HFFc6 (cell line): ENCODE data around the gene TGFB2. TPM values are rescaled to one million over a fixed set of nuclear protein-coding genes. Genes with fewer than 3 reads are reported as not detected.

Experiments
- DNase-seq: peaks from one replicate; pipeline ENCODE4 v3.0.0-alpha.2; 2018
- H3K27ac Mint-ChIP-seq: 2 replicates; pipeline ENCODE4 v1.8.0; 2020; ENCODE audit warnings: mild to moderate bottlenecking, mixed read lengths
- H3K27me3 Mint-ChIP-seq: 2 replicates; pipeline ENCODE4 v1.8.0; 2021; ENCODE audit warnings: mild to moderate bottlenecking, moderate library complexity, mixed read lengths; ENCODE audit not compliant: insufficient read depth
- H3K36me3 Mint-ChIP-seq: 2 replicates; pipeline ENCODE4 v1.8.0; 2021; ENCODE audit warnings: low read depth, mixed read lengths
- H3K4me1 Mint-ChIP-seq: 2 replicates; pipeline ENCODE4 v1.8.0; 2020; ENCODE audit warnings: low read depth, mixed read lengths
- H3K4me3 Mint-ChIP-seq: 2 replicates; pipeline ENCODE4 v1.8.0; 2020; ENCODE audit warnings: mild to moderate bottlenecking, moderate library complexity, mixed read lengths
- H3K9me3 Mint-ChIP-seq: 2 replicates; pipeline ENCODE4 v1.8.0; 2020; ENCODE audit warnings: mild to moderate bottlenecking, mixed read lengths
- total RNA-seq, 6 experiments: library from RNA; stranded (reverse); fragmentation: NEBNext Ultra II Directional; extraction: Animal tissue kit (Norgen Biotek cat#: 25700); gene quantifications; 2 replicates in 1 of 6; 3 replicates in 5 of 6; pipeline ENCODE4 v1.2.3, GENCODE V29; 2021
- TF ChIP-seq, protein P1 (sequence below): fragments of 200-600 bp; sonication (generic); IDR thresholded peaks from 2 replicates; pipeline ENCODE4 v1.5.0; 2021; ENCODE audit warnings: antibody characterized with exemption, mild to moderate bottlenecking

The TGFB2 gene
- total RNA-seq, 6 experiments from 2014 or later: 2.0 to 11.8 (median 2.5) TPM

- Mint-ChIP-seq H3K4me3 (no peak overlapping the region), H3K4me1 (peaks cover 11% of the 10 kb centered on the region)
Observed at GRCh38 chr1:218401998-218402785, 57.1 kb downstream of the TGFB2 start.

DNA sequence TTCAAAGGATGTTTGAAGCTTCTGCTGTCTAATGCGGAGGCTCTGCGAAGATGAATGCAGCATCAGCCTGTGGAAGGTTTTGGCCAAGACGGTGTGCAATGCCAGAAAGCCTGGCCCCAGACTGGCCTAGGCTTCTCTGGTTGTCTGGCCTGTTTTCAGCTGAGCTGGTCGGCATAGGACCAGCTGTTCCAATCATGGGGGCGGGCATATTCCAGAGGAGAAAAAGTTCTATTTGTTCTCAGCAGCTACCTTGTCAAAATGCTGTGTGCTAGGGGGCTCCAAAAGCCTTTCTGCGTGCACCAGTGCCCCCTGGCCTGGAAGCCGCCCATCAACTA is 57.6 kb downstream of the TGFB2 start:
- H3K36me3 Mint-ChIP-seq: peaks cover 16% of the 10 kb centered on the region; the same call in 1 of the 2 replicates
- no peak overlapping the region; the same call in 1 of the 2 replicates for H3K27ac Mint-ChIP-seq
- H3K4me1 Mint-ChIP-seq: peaks cover 7% of the 10 kb centered on the region
- no peak overlapping the region for H3K4me3 Mint-ChIP-seq
- peaks cover 14% of the 10 kb centered on the region for H3K9me3 Mint-ChIP-seq
- TF ChIP-seq, protein P1, sequence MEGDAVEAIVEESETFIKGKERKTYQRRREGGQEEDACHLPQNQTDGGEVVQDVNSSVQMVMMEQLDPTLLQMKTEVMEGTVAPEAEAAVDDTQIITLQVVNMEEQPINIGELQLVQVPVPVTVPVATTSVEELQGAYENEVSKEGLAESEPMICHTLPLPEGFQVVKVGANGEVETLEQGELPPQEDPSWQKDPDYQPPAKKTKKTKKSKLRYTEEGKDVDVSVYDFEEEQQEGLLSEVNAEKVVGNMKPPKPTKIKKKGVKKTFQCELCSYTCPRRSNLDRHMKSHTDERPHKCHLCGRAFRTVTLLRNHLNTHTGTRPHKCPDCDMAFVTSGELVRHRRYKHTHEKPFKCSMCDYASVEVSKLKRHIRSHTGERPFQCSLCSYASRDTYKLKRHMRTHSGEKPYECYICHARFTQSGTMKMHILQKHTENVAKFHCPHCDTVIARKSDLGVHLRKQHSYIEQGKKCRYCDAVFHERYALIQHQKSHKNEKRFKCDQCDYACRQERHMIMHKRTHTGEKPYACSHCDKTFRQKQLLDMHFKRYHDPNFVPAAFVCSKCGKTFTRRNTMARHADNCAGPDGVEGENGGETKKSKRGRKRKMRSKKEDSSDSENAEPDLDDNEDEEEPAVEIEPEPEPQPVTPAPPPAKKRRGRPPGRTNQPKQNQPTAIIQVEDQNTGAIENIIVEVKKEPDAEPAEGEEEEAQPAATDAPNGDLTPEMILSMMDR: no peak
- H3K27me3 Mint-ChIP-seq: peaks cover 3% of the 10 kb centered on the region; the same call in 1 of the 2 replicates
- no peak for DNase-seq

More at GRCh38 chr1:218401998-218402785, 57.1 kb downstream of the TGFB2 start:
- DNase-seq: no peak
- TF ChIP-seq, protein P1: no peak
- H3K27ac Mint-ChIP-seq: no peak overlapping the region
- H3K36me3 Mint-ChIP-seq: peaks cover 16% of the 10 kb centered on the region; the same call in 1 of the 2 replicates
- H3K9me3 Mint-ChIP-seq: peaks cover 14% of the 10 kb centered on the region
- H3K27me3 Mint-ChIP-seq: peaks cover 3% of the 10 kb centered on the region; the same call in 1 of the 2 replicates

DNA sequence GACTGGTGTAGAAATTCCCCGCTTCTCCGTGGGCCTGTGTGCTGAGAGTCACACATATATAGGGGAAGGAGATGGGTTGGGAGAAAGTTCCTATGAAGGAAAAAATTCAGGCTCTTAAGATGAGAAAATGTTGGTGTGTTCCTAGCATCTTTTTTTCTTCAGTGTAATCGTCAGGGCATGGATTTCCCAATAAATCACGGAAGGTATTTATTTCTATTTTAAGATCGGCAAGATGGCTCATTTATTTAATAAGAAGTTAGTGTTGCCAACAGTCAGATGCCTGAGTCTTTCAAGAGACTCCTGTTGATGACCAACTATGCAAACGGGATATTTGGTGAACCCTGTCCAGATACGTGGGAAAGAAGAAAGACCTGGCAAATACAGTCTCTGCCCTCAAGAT is 58.2 kb downstream of the TGFB2 start:
- Mint-ChIP-seq H3K4me3 (no peak overlapping the region), H3K36me3 (peaks cover 16% of the 10 kb centered on the region; the same call in 1 of the 2 replicates), H3K27me3 (peaks cover 3% of the 10 kb centered on the region; the same call in 1 of the 2 replicates), H3K4me1 (peaks cover 2% of the 10 kb centered on the region), H3K9me3 (peaks cover 14% of the 10 kb centered on the region), H3K27ac (no peak overlapping the region; the same call in 1 of the 2 replicates)
- TF ChIP-seq, protein P1: no peak
- no peak for DNase-seq

DNA sequence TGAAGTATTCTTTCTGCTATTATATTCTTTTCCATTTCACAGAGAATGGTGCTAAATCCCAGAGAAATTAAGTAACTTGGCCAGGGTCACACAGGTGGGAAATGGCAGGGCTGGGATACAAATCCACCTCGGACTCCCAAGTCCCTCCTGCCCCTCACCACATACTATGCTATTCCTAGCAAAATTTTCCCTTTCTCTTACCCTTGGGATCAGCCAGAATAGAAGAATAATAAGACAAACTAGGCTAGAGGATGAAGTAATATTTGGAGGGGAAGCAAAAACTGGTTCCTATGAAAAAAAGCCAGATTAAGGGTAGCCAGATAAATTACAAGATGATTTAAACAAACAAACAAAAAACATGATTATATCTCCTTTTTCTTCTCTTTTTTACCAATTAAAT is 62.5 kb downstream of the TGFB2 start:
- H3K4me3 Mint-ChIP-seq: no peak overlapping the region
- peaks cover 2% of the 10 kb centered on the region; the same call in 1 of the 2 replicates for H3K36me3 Mint-ChIP-seq
- no peaks in the 10 kb centered on the region; the same call in 1 of the 2 replicates for H3K27me3 Mint-ChIP-seq
- H3K9me3 Mint-ChIP-seq: no peaks in the 10 kb centered on the region
- no peak overlapping the region for H3K27ac Mint-ChIP-seq
- H3K4me1 Mint-ChIP-seq: peaks cover 35% of the 10 kb centered on the region
- TF ChIP-seq, protein P1: no peak
- DNase-seq: no peak

DNA sequence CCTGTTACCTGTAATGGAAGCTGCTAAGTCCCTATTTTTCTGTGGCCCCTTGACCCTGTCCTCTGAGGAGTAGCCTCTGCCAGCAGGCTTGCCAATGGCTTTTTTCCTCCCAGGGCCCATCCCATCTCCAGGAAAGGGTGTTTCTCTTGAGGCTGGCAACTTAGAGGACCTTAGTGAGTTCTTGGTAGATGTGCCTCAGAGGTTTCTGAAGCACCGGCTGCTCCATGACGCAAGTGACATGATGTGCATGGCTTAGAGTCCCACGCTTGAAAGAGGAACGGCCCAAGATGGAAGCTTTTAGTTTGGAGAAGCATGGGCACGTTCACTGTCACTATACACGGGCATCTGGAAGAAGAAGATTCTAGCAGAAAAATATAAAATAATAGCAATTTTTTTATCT is 63.0 kb downstream of the TGFB2 start:
- H3K4me1 Mint-ChIP-seq: peaks cover 37% of the 10 kb centered on the region
- no peaks in the 10 kb centered on the region; the same call in 1 of the 2 replicates for H3K36me3 Mint-ChIP-seq
- H3K27ac Mint-ChIP-seq: no peak overlapping the region
- TF ChIP-seq, protein P1: no peak
- DNase-seq: no peak
- no peaks in the 10 kb centered on the region for H3K9me3 Mint-ChIP-seq
- H3K4me3 Mint-ChIP-seq: no peak overlapping the region
- no peaks in the 10 kb centered on the region; the same call in 1 of the 2 replicates for H3K27me3 Mint-ChIP-seq
